ENCODE measurements around the gene ISOC2. TPM values are rescaled to one million over a fixed set of nuclear protein-coding genes. Genes with fewer than 3 reads are reported as not detected.
A peak's percentile ranks its signal among the peaks of the same experiment; 100 is the strongest.

Gene ISOC2
- total and polyA plus RNA-seq, 3 experiments from 2014 or later = 32.0 to 38.8 (median 33.7) TPM

DNA sequence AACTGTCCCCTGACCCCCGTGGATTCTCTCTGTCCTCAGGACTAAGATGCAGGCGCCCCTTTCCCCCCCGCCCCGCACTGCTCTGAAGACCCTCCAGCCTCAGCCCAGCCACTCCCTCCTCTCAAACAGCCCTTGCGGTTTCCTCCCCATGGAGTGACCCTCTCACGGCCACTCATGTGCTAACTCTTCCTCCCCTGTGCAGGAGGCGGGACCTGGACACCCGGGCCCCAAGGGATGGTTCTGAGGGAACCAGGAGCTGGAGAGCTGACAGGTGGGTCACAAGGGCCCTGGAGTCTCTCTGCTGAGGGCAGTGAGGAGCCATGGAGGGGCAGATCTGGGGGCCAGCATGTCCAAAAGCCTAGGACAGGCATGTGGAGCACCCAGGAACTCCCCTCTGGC, 1.9 kb downstream of the ISOC2 start:
- CTCF ChIA-PET = interaction anchor here (1.4 to 2.6 kb wide), 3 partner anchors 8 to 168 kb away, joined by 3 to 10 read pairs (median 9); no protein-coding TSS in a partner anchor
- Mint-ChIP-seq H3K9me3 (no peaks in the 10 kb centered on the region), H3K27ac (peak overlapping the region in 2 of 8 donors; percentile 23 to 68), H3K4me3 (peak overlapping the region in 4 of 7 donors; percentile 15 to 80 (median 52)), H3K36me3 (peaks cover 0 to 10% (median 3%) of the 10 kb centered on the region in 3 donors), H3K4me1 (peaks cover 24 to 29% (median 25%) of the 10 kb centered on the region in 3 donors), H3K27me3 (peaks cover 2 to 6% of the 10 kb centered on the region in 2 donors)
- Histone ChIP-seq H3K36me3 (ENCODE audit: insufficient read depth, low read length) (no peaks in the 10 kb centered on the region), H3K27ac (ENCODE audit: low read depth, low read length) (peak overlapping the region; percentile 82), H3K4me1 (ENCODE audit: insufficient read depth, low read length) (peaks cover 5% of the 10 kb centered on the region), H3K9me3 (ENCODE audit: low read length) (no peaks in the 10 kb centered on the region), H3K27me3 (ENCODE audit: insufficient read depth, low read length, poor library complexity, severe bottlenecking) (no peaks in the 10 kb centered on the region), H3K4me3 (ENCODE audit: low read length) (no peak overlapping the region)
- no peak for DNase-seq
- POLR2A ChIA-PET = no interaction called here

DNA sequence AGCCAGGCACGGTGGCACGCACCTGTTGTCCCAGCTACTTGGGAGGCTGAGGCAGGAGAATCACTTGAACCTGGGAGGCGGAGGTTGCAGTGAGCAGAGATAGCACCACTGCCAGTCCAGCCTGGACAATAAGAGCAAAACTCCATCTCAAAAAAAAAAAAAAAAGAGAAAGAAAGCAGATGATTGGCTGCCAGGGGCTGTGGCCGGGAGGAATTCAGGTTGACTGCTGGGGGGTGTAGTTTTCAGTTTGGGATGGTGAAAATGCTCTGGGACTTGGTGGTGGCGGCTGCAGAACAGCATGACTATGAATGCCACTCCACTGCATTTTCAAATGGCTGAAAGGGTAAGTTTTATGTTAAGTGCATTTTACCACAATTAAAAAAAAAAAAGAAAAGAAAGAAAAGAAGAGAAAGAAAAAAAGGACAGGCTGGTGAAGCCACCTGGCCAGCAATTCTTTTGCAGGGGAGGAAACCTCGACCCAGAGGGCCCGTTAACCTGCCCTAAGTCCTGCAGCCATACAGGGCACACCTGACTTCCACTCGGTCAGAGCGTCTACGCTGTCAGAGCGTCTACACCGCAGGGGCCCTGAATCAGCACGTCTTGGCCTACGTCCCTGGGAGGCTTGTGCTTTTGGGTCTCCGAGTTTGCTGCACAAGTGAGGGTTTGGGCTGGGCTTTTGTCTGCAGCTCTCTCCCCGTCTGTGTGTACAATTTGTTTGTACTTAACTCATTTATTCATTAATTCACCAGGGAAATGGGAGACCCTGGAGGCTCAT, 3.6 kb downstream of the ISOC2 start:
- H3K27ac ChIP-seq (ENCODE audit: low read depth, low read length) = no peak overlapping the region
- H3K36me3 ChIP-seq (ENCODE audit: insufficient read depth, low read length) = no peaks in the 10 kb centered on the region
- ChIA-PET CTCF (interaction anchor here (2.4 to 2.6 kb wide), 2 partner anchors 9 to 46 kb away, joined by 9 to 10 read pairs; no protein-coding TSS in a partner anchor), POLR2A (no interaction called here)
- H3K4me1 ChIP-seq (ENCODE audit: insufficient read depth, low read length) = peaks cover 5% of the 10 kb centered on the region
- peaks cover 1 to 10% (median 7%) of the 10 kb centered on the region in 3 donors for H3K36me3 Mint-ChIP-seq
- H3K27me3 ChIP-seq (ENCODE audit: insufficient read depth, low read length, poor library complexity, severe bottlenecking) = no peaks in the 10 kb centered on the region
- H3K27me3 Mint-ChIP-seq = peaks cover 13 to 17% of the 10 kb centered on the region in 2 donors
- peak overlapping the region in 1 of 7 donors; percentile 61 for H3K4me3 Mint-ChIP-seq
- H3K9me3 ChIP-seq (ENCODE audit: low read length) = no peaks in the 10 kb centered on the region
- H3K4me1 Mint-ChIP-seq = peaks cover 29 to 38% (median 30%) of the 10 kb centered on the region in 3 donors
- no peak for DNase-seq
- H3K9me3 Mint-ChIP-seq = no peaks in the 10 kb centered on the region
- H3K27ac Mint-ChIP-seq = peak overlapping the region in 1 of 8 donors; percentile 31
- H3K4me3 ChIP-seq (ENCODE audit: low read length) = no peak overlapping the region

- peaks cover 15 to 24% of the 10 kb centered on the region in 2 donors for H3K27me3 Mint-ChIP-seq
- POLR2A ChIA-PET = no interaction called here
- CTCF ChIA-PET = no interaction called here
- Histone ChIP-seq H3K27ac (ENCODE audit: low read depth, low read length) (no peak overlapping the region), H3K4me3 (ENCODE audit: low read length) (no peak overlapping the region), H3K9me3 (ENCODE audit: low read length) (no peaks in the 10 kb centered on the region), H3K4me1 (ENCODE audit: insufficient read depth, low read length) (peaks cover 10% of the 10 kb centered on the region), H3K27me3 (ENCODE audit: insufficient read depth, low read length, poor library complexity, severe bottlenecking) (peaks cover 4% of the 10 kb centered on the region), H3K36me3 (ENCODE audit: insufficient read depth, low read length) (no peaks in the 10 kb centered on the region)
- H3K9me3 Mint-ChIP-seq = no peaks in the 10 kb centered on the region
- peaks cover 19 to 35% (median 20%) of the 10 kb centered on the region in 3 donors for H3K4me1 Mint-ChIP-seq
- DNase-seq = no peak
- no peak overlapping the region for H3K4me3 Mint-ChIP-seq
- H3K36me3 Mint-ChIP-seq = peaks cover 1 to 7% (median 6%) of the 10 kb centered on the region in 3 donors
- H3K27ac Mint-ChIP-seq = no peak overlapping the region
Measured at GRCh38 chr19:55456347-55456746, 5.1 kb downstream of the ISOC2 start.

DNA sequence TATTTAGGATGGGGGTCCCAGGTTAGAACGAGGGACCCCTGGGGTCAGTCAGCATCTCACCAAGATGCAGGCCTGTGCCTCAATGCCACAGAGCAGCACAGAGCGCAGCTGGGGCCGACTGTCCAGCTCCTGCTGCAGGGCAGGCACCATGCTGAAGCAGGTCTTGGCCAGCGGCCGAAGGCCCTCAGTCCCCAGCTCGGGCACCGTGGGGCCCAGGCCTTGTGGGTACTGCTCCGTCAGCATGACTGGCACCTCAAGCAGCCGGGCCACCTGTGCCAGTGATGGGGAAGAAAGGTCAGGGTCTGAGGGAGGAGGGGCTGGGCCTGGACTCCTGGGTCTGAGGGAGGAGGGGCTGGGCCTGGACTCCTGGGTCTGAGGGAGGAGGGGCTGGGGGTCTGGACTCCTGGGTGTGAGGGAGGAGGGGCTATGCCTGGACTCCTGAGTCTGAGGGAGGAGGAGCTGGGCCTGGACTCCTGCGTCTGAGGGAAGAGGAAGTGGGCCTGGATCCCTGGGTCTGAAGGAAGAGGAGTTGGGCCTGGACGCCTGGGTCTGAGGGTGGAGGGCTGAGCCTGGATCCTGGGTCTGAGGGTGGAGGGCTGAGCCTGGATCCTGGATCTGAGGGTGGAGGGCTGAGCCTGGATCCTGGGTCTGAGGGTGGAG, 5.7 kb downstream of the ISOC2 start:
- POLR2A ChIA-PET = no interaction called here
- Histone ChIP-seq H3K36me3 (ENCODE audit: insufficient read depth, low read length) (no peaks in the 10 kb centered on the region), H3K9me3 (ENCODE audit: low read length) (no peaks in the 10 kb centered on the region), H3K4me1 (ENCODE audit: insufficient read depth, low read length) (peaks cover 10% of the 10 kb centered on the region), H3K27me3 (ENCODE audit: insufficient read depth, low read length, poor library complexity, severe bottlenecking) (peaks cover 7% of the 10 kb centered on the region), H3K4me3 (ENCODE audit: low read length) (no peak overlapping the region), H3K27ac (ENCODE audit: low read depth, low read length) (no peak overlapping the region)
- peaks cover 15 to 35% (median 17%) of the 10 kb centered on the region in 3 donors for H3K4me1 Mint-ChIP-seq
- peaks cover 16 to 28% of the 10 kb centered on the region in 2 donors for H3K27me3 Mint-ChIP-seq
- CTCF ChIA-PET = interaction anchor here (1.2 kb wide), 1 partner anchor 72 kb away, joined by 3 read pairs; the partner anchor contains the start of gene TMEM238
- no peak overlapping the region for H3K27ac Mint-ChIP-seq
- peaks cover 1 to 7% (median 6%) of the 10 kb centered on the region in 3 donors for H3K36me3 Mint-ChIP-seq
- no peak overlapping the region for H3K4me3 Mint-ChIP-seq
- no peaks in the 10 kb centered on the region for H3K9me3 Mint-ChIP-seq
- no peak for DNase-seq

GRCh38 chr19:55454787-55455243, 6.6 kb downstream of the ISOC2 start:
- ChIA-PET CTCF (interaction anchor here (1.2 to 1.4 kb wide), 2 partner anchors 71 to 153 kb away, joined by 3 to 4 read pairs; partner anchors contain the start of gene TMEM238), POLR2A (no interaction called here)
- Histone ChIP-seq H3K9me3 (ENCODE audit: low read length) (no peaks in the 10 kb centered on the region), H3K27me3 (ENCODE audit: insufficient read depth, low read length, poor library complexity, severe bottlenecking) (peaks cover 11% of the 10 kb centered on the region), H3K27ac (ENCODE audit: low read depth, low read length) (no peak overlapping the region), H3K36me3 (ENCODE audit: insufficient read depth, low read length) (no peaks in the 10 kb centered on the region), H3K4me1 (ENCODE audit: insufficient read depth, low read length) (peaks cover 10% of the 10 kb centered on the region), H3K4me3 (ENCODE audit: low read length) (no peak overlapping the region)
- DNase-seq = peak in 2 of 5 donors; percentile 24 to 62
- H3K27me3 Mint-ChIP-seq = peaks cover 19 to 32% of the 10 kb centered on the region in 2 donors
- H3K4me1 Mint-ChIP-seq = peaks cover 6 to 30% (median 9%) of the 10 kb centered on the region in 3 donors
- no peaks in the 10 kb centered on the region for H3K9me3 Mint-ChIP-seq
- H3K27ac Mint-ChIP-seq = peak overlapping the region in 1 of 8 donors; percentile 35
- H3K36me3 Mint-ChIP-seq = peaks cover 1 to 7% (median 6%) of the 10 kb centered on the region in 3 donors
- no peak overlapping the region for H3K4me3 Mint-ChIP-seq

DNA sequence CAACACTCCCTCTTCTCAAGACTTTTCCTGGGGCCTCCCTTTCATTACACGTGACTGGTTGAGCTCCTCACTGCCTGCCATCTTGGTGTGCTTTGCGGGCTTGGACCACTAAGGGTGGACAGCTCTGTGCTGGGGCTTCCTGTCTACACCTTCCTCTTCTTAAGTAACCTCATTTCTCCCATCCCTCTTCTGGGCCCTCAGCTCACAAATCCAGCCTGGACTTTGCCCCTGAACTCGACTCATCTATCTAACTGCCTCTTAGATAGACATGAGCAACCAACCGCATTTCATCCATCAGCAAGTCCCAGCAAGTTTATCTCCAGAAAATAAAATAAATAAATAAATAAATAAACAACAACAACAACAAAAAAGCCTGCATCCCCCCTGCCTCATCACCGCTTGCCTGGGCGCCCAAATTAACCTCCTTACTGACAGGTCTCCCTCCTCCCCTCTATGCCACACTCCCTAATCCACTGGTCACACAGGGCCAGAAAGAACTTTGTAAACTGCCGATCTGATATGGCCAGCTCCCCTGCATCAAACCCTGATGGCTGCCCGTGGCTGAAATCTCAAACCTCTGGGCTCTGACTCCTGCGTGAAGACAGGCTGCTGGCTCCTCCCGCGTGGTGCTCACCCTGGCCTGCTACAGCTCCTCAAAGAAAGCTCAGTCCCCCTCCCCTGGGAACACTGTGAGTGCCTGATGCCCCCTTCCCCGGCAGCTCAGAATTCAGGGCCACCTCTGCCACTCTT, 7.8 kb downstream of the ISOC2 start:
- ChIA-PET CTCF (interaction anchor here (1.0 to 1.7 kb wide), 5 partner anchors 14 to 313 kb away, joined by 3 to 8 read pairs (median 5); no protein-coding TSS in a partner anchor), POLR2A (interaction anchor here (1.3 kb wide), 1 partner anchor 23 kb away, joined by 3 read pairs; the partner anchor contains the start of gene ZNF628)
- H3K27ac ChIP-seq (ENCODE audit: low read depth, low read length) = no peak overlapping the region
- Mint-ChIP-seq H3K27ac (peak overlapping the region in 4 of 8 donors; percentile 12 to 70 (median 48)), H3K9me3 (no peaks in the 10 kb centered on the region), H3K36me3 (peaks cover 1 to 7% (median 6%) of the 10 kb centered on the region in 3 donors), H3K27me3 (peaks cover 20 to 32% of the 10 kb centered on the region in 2 donors), H3K4me1 (peaks cover 5 to 30% (median 9%) of the 10 kb centered on the region in 3 donors), H3K4me3 (peak overlapping the region in 6 of 7 donors; percentile 17 to 76 (median 36))
- no peak for DNase-seq
- peaks cover 11% of the 10 kb centered on the region for H3K27me3 ChIP-seq (ENCODE audit: insufficient read depth, low read length, poor library complexity, severe bottlenecking)
- no peak overlapping the region for H3K4me3 ChIP-seq (ENCODE audit: low read length)
- H3K36me3 ChIP-seq (ENCODE audit: insufficient read depth, low read length) = no peaks in the 10 kb centered on the region
- H3K9me3 ChIP-seq (ENCODE audit: low read length) = no peaks in the 10 kb centered on the region
- H3K4me1 ChIP-seq (ENCODE audit: insufficient read depth, low read length) = peaks cover 10% of the 10 kb centered on the region

GRCh38 chr19:55452749-55453346, 8.6 kb downstream of the ISOC2 start:
- H3K27ac ChIP-seq (ENCODE audit: low read depth, low read length) = no peak overlapping the region
- H3K9me3 ChIP-seq (ENCODE audit: low read length) = no peaks in the 10 kb centered on the region
- ChIA-PET POLR2A (interaction anchor here (1.3 kb wide), 1 partner anchor 23 kb away, joined by 3 read pairs; the partner anchor contains the start of gene ZNF628), CTCF (interaction anchor here (1.1 to 1.7 kb wide), 4 partner anchors 15 to 312 kb away, joined by 3 to 8 read pairs (median 6); no protein-coding TSS in a partner anchor)
- H3K27me3 Mint-ChIP-seq = peaks cover 20 to 32% of the 10 kb centered on the region in 2 donors
- H3K27me3 ChIP-seq (ENCODE audit: insufficient read depth, low read length, poor library complexity, severe bottlenecking) = peaks cover 11% of the 10 kb centered on the region
- H3K4me3 Mint-ChIP-seq = peak overlapping the region in 2 of 7 donors; percentile 32 to 57
- peaks cover 10% of the 10 kb centered on the region for H3K4me1 ChIP-seq (ENCODE audit: insufficient read depth, low read length)
- H3K36me3 ChIP-seq (ENCODE audit: insufficient read depth, low read length) = no peaks in the 10 kb centered on the region
- H3K9me3 Mint-ChIP-seq = no peaks in the 10 kb centered on the region
- H3K4me1 Mint-ChIP-seq = peaks cover 5 to 30% (median 9%) of the 10 kb centered on the region in 3 donors
- H3K36me3 Mint-ChIP-seq = peaks cover 1 to 7% (median 6%) of the 10 kb centered on the region in 3 donors
- no peak overlapping the region for H3K4me3 ChIP-seq (ENCODE audit: low read length)
- peak in 2 of 5 donors; percentile 21 to 40 for DNase-seq
- peak overlapping the region in 1 of 8 donors; percentile 78 for H3K27ac Mint-ChIP-seq
